GM18870 (cell line): Measurements from ENCODE around the gene CENPV.

Experiments
- ATAC-seq: cut with Tn5 transposase; IDR thresholded peaks from one replicate; pipeline ENCODE4 v1.9.1; 2021; ENCODE audit warnings: moderate library complexity; ENCODE audit not compliant: unreplicated experiment

CENPV gene

GRCh38 chr17:16363749-16364536 is 10.7 kb upstream of the CENPV start:
- no peak for ATAC-seq

DNA sequence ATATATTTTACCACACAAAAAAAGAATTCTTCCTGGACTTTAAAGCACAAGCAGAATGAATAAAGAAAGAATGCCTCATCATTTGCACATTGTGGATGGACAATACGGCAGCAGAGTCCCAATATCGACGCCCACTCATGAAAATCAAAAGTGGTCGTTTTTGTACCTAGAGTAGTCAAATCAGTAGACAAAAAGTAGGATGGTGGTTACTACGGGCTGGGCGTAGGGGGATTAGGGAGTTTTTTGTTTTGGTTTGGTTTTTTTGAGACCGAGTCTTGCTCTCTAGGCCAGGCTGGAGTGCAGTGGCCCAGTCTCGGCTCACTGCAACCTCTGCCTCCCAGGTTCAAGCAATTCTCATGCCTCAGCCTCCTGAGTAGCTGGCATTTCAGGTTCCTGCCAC is 8.6 kb upstream of the CENPV start:
- ATAC-seq = no peak

DNA sequence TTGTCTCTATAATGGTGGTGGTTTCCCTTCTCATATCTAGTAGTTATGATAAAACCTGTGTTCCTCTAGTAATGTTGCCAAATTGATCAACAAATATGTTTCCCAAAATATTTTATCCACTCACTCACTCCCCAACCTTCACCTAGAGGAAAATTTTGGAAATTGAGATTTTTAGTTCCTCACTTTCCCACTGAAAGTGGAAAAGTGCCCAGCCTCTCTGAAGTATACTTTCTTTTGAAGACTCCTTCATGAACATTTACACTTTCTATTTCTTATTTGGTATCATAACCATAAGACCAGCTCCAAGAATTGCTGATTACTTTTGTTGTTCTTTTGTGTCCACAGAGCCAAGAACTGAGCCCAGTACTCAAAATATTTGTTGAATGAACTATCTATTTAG is 5.1 kb upstream of the CENPV start:
- no peak for ATAC-seq

GRCh38 chr17:16354585-16354984 is 1.3 kb upstream of the CENPV start:
- ATAC-seq = no peak

DNA sequence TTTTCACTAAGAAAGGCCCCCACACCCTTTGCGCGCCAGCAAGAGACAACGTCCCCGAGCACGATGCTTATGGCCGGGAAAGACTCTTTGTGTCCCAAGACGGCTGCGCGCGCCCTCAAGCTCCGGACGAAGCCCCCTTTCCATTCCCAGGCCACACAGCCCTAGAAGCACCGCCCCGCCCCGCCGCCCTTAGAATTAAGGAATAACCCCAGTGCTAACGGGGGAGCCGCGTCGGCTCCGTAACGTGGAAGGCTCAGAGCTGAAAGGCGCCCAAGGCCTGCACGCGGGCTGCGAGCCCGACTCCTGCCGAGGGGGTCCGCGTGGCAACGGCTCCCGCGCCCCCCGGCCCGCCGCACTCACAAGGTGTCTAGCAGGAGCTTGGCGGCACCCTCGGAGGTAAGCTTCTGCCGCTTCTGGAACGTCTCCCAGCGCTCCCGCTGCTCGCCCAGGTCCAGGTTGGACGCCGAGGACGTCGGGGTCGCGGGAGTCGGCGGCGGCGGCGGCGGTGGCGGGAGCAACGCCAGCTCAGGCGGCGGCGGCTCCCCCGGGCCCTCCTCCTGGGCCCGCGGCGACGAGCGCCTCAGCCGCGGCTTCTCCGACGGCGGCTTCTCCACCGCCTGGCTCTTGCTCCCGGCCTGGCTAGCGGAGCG is 477 bp downstream of the CENPV start:
- no peak for ATAC-seq

GRCh38 chr17:16352303-16352666 is 984 bp downstream of the CENPV start:
- no peak for ATAC-seq

- ATAC-seq = no peak
Measured at GRCh38 chr17:16351831-16352230, 1.4 kb downstream of the CENPV start.

GRCh38 chr17:16349431-16349830 is 3.8 kb downstream of the CENPV start:
- no peak for ATAC-seq

DNA sequence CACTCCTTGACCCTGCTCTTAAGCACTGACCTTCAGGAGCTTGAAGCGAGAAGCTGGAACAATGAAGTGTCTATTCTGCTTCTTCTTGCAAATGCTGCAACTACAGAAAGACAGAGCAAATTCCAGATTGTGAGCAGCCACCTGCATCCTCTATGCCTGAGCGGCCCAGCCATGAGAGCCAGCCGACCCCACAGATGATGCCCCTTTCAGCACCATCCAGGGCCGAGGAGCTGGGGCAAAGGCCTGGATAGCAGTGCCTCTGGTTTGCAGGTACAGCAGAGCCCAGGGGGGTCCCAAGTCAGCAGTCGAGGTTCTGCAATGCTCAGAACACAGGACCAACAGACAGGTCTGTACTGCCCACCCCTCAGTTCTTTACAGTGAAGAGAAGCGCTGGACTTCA is 4.7 kb downstream of the CENPV start:
- ATAC-seq = no peak

GRCh38 chr17:16346721-16347271 is 6.5 kb downstream of the CENPV start:
- no peak for ATAC-seq

DNA sequence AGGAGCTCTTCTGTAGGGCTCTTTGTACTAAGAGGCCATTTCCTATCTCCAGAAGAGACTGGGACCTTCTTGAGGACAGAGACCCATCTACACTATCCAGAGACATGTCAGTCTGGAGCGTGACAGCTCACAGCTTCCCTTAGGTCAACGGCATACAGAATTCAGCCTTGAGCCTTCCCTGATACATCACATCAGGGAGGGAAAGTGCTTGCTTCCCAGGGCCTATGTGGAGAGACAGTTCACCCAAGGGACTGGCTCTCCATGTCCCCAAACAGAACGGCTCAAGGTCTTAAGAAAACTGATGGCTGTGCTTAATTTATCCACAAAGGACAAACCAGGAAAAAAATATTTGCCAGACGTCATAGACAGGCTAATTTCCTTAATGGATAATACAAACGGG is 7.7 kb downstream of the CENPV start:
- ATAC-seq = no peak

GRCh38 chr17:16343569-16343968 is 9.7 kb downstream of the CENPV start:
- no peak for ATAC-seq

- ATAC-seq = no peak
Measured at GRCh38 chr17:16342979-16343378, 10.3 kb downstream of the CENPV start.

GRCh38 chr17:16339959-16340358 is 13.3 kb downstream of the CENPV start:
- no peak for ATAC-seq

GRCh38 chr17:16339402-16339801 is 13.9 kb downstream of the CENPV start:
- no peak for ATAC-seq

DNA sequence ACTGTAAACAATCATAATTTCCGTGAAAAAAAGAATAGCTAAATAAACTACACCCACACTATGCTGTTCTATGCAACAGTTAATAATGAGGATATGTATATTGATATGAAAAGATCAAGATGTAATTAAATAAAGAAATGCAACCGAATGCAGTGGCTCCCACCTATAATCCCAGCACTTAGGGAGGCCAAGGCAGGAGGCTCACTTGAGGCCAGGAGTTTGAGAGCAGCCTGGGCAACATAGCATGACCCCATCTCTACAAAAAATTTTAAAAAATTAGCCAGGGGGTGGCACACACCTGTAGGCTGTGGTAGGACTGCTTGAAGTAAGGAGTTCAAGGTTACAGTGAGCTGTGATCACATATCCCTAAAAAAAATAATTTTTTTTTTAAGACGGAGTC is 14.9 kb downstream of the CENPV start:
- no peak for ATAC-seq

GRCh38 chr17:16329519-16330271 is 23.6 kb downstream of the CENPV start:
- ATAC-seq = no peak

- no peak for ATAC-seq
Measured at GRCh38 chr17:16328997-16329396, 24.3 kb downstream of the CENPV start.

GRCh38 chr17:16327018-16327417 is 26.3 kb downstream of the CENPV start:
- no peak for ATAC-seq

DNA sequence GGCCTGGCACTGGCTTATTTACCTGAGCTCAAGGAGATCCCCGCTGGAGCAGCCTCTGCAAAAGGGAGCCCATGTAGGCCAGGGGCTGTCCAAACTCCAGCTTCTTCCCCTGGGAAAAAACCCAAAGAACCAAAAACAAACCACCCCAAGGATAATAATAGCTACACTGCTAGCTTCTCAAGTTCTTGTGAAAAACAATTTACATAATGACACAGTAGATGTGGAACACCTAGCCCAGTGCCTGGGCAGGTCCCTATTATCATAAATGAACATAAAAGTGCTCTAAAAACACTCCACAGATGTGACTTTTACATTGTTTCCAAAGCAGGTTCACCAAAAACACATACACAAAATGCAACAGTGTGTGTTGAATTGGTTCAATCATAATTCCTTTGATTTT is 27.3 kb downstream of the CENPV start:
- no peak for ATAC-seq

DNA sequence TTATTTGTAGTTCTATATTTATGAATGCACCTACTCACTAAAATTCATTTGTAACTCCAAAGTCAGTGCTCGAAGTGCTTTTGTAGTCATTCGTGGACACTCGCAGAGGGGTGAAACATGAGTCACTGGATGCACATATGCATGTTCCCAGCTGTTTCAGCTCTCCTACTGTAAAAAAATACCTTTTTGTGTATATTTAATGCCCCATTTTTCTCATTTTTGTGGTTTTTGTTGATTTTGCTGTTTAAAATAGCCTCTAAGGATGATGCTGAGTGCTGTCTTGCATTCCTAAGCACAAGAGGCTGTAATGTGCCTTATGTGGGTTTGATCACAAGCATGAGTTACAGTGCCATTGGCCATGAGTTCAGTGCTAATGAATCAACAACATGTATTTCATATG is 30.6 kb downstream of the CENPV start:
- ATAC-seq = no peak

GRCh38 chr17:16319969-16320368 is 33.3 kb downstream of the CENPV start:
- ATAC-seq = no peak
